Right hindlimb (tissue), 1 donor: ENCODE measurements around the gene KIFC1.

ENCODE experiments used
- DNase-seq: peaks from one replicate; pipeline ENCODE4 v3.0.0-alpha.2; 2018

Gene KIFC1

GRCh38 chr6:33412140-33413009 is 20.8 kb downstream of the KIFC1 start:
- no peak for DNase-seq

DNA sequence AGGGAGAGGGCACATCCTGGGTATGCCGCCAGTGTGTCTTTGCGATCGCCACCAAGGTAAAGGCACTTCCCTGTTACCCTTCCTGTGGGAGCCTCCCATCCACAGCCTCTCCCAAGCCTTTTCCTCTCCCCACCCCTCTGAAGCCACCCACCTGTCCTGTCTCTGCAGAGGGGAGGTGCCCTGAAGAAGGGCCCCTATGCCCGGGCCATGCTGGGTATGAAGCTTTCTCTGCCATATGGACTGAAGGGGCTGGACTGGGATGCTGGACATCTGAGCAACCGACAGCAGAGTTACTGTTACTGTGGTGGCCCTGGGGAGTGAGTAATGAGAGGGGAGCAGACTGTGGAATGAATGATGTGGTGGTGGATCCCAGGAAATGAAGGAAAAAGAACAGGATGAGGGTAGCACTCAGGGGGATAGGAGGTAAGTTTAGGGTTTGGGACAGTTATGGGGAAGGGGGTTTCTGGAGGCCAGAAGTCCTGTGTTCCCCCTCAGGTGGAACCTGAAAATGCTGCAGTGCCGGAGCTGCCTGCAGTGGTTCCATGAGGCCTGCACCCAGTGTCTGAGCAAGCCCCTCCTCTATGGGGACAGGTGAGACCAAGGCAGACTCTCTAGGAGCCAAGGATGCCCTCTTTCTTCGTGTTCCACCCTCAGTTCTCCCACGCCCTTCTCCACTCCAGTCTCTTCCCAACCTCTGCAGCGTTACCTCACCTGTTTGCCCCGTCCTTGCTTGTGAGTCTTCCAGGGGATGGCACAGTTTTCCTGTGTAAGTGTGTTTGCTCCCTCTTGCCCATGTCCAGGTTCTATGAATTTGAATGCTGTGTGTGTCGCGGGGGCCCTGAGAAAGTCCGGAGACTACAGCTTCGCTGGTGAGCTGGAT is 21.9 kb downstream of the KIFC1 start:
- no peak for DNase-seq

- DNase-seq: no peak
Measured at GRCh38 chr6:33414592-33415271, 23.1 kb downstream of the KIFC1 start.

GRCh38 chr6:33415831-33416230 is 24.2 kb downstream of the KIFC1 start:
- DNase-seq: no peak

DNA sequence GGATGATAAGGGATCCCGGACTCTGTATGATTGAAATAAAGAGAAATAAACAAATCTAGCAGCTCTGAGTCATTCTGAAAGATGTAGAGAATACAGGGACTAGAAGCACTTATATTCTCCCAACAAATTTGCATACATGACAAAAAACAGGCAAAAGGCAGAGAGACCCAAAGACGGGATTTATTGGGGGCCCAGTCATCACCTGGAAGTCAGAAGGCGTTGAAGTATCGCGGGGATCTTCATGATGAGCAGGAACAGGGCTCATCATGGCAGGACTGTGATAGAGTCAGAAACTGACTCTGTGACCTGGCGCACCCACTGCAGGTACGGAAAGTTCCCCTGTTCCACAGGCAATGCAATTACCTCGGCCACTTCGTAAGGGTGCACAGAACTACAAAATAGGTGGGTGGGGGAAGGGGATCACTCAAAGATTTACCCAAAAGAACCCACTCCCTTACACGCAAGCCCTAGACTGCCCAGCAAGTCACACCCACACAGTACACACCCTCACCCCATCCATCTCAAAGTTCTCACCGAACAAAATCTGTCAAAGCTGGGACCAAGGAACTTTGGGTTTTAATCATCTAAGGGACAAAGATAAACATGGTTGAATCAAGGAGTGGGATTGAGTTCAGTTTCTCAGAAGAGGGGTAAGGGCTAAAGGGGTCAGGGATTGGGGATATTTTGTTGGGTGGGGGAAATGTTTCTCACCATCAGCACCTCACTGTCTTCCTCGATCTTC is 24.9 kb downstream of the KIFC1 start:
- DNase-seq: no peak

DNA sequence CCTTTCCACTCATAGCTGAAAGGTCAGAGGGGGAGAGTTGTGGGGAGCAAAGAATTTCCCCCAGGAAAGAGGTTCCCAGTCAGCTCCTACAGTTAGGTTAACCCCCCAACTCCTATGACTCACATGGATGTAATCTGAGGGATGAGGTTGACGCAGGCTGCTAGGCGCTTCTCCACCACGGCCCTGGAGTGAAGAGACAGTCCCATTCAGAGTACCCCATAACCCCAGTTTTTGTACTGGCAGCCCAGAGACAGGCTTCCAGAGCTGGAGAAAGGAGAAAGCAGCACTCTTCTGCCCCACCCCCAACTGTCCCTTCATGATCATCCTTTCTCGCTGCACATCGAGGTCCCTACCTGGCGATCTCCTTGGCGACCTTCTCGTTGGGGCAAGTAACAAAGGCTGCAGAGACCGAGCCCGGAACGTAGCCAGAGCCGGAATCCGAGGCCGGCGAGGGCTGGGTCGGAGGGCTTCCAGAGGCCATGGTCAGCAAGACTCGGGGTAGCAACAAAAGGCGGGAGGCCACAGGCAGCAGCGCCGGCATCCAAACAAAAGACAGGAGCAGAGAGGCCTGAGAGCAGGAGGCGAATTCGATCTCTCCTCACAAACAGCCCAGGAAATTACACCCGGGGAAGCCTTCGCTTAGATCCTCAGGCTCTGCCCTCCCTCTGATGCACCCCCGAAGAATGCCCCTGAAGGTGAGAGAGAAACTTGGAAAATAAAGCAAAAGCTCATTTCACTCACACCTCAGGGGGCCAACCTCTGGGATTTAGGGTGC is 25.7 kb downstream of the KIFC1 start:
- DNase-seq: no peak

GRCh38 chr6:33417903-33418689 is 26.5 kb downstream of the KIFC1 start, which contains the start of gene CUTA:
CUTA (minus strand) TSS chr6:33418107; CDS start chr6:33418000, 107 bp downstream.
- DNase-seq: peak; percentile 100

DNA sequence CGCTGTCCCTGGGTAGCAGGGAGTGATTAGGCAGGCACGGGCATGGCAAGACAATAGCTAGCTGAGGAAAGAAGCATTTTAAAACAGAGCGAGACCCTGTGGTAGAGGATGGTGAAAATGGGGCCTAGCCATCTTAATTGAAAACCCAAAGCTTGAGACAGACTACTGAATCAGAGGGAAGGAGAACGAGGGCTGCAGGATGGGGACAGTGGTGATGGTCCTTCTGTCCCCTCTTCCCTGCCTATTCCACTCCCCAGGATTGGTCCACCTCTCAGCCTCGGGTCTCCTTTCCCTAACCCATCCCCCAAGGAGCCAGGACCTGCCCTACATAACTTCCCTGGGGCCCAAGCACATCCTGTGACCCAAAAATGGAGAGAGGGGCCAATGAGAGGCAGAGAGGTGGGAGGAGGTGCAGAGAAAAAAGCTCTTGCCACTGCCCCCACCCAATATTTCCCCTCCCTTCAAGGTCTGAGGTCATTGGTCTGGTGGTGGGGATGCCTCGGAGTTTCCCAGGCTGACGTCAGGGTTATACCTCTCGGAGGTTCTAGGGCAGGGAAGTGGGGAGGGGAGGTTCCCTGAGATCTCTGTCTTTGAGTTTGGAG is 27.2 kb downstream of the KIFC1 start:
- DNase-seq: no peak

GRCh38 chr6:33419580-33420490 is 28.2 kb downstream of the KIFC1 start, which contains the start of gene SYNGAP1:
SYNGAP1 (plus strand) TSS chr6:33420065; CDS start chr6:33420265, 200 bp downstream.
- peak; percentile 89 for DNase-seq

- no peak for DNase-seq
Measured at GRCh38 chr6:33420491-33421343, 29.1 kb downstream of the KIFC1 start.

GRCh38 chr6:33421344-33421643 is 29.7 kb downstream of the KIFC1 start:
- DNase-seq: no peak

GRCh38 chr6:33423777-33424176 is 32.2 kb downstream of the KIFC1 start:
- DNase-seq: no peak

DNA sequence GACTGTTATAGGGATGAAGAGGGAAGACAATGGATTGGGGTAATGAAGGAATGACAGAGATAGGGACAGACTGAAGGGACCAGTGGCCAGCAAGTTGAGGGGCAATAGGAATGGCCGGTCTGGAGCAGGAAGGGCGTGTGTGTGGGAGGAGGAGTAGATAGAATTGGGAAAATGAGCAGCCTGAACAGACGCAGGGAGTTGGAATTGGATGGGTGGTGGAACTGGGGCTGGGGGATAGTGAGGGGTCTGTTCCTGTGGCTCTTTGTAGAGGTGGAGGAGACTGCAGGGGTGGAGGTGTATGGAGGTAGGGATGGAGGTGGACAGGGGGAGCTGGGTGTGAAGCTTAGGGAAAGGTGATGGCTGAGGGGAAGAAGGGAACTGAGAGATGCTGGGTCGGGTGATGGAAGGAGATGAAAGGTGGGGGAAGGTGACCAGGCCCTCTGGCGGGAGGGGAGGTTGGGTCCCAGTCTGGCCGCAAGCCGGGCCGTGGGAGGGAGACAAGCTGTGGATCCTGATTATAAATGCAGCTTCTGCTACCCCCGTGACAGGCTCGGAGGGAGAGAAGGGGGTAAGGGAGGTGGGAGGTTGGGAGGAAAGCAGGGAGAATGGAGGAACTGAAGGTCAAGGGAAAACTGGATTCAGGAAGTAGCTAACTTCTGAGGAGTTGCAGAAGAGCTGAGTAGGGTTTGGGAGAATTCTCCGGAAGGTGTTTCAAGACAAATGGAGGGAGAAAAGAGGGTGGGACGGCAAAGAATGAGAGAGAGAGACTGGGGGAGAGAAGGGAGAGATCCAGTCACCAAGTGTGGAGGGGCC is 33.4 kb downstream of the KIFC1 start:
- peak; percentile 53 for DNase-seq

DNA sequence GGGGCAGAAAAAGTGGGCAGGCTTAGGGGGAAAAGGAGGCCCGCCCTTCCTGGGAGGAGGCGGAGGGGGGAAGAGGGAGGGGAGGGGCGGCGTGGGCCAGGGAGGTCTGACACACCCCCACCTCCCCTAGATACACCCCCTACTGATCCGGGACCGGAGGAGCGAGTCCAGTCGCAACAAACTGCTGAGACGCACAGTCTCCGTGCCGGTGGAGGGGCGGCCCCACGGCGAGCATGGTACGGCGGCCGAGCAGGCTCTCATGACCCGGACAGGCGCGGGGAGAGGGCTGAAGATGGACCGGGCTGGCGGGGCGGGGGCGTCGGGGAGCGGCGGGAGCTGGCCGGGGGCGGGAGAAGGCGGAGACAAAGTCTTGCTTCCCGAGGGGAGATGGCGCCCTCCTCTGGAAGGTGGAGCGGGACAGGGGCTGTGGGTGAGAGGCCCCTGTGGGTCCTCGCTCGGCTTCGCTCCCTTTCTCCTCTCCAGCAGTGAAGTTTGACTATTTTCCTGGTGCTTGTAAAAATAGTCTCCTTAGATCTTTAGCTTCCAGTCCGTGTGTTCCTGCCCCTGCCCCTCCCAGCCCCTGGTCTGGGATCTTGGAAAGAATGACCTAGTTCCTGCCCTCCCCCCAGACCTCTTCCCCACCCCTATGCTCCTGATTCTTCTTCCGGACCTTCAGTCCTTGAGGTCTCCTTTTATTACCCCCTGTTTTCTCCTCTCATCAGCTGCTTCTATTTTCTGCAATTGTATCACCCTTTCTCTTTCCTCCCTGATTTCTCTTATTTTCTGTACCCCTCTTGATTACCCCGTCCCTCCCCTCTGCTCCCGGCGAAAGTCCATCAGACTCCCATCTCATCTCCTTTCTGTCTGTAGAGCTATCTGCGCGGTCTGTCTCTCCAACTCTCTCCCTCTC is 34.3 kb downstream of the KIFC1 start:
- peak; percentile 94 for DNase-seq

DNA sequence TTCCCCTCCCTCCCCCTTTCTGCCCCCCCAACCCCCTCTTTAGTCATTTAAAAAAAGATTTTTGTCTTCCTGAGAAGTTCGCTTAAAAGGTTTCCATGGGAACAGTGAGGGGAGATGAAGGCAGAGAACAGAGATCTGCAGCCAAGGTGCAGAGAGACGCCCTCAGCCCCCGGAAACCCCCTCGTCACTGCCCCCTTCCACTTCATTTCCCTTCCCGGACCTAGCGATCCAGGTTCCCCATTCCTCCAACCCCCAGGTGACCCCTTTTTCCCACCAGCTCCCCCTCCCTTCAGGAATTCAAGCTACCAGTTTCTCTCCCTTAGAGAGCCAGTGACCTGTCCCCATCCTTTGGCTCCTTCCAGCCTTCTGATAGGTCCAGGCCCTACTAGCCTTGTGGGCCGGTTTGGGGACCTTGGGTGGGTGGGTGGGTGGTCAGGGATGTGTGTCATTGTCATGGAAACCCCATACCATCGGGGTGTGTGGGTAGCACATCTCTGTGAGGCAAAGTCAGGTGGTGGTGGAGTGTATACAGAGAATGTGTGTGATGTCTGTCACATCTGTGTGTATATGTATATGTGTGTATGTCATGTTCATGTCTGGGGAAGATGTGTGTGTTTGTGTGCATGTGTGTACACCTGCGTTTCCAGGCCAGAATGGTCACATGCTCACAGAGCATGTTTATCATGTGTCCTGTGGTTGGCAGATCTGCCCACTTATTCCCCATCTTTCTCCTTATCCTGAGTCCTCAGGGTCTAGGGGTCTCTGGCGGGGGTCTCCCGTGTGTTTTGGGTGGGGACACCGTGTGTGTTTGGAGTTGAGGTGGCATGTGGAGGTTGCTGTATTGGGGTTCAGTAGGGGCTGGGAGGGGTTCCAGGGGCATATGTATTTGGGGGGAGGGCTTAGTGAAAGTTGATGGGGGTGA is 35.2 kb downstream of the KIFC1 start:
- DNase-seq: no peak
